Vagina (tissue), 2 donors: Measurements from ENCODE around the gene TSC2. TPM values are rescaled to one million over a fixed set of nuclear protein-coding genes. Genes with fewer than 3 reads are reported as not detected.
A peak's percentile ranks its signal among the peaks of the same experiment; 100 is the strongest.

Experiments
- DNase-seq, 2 donors: peaks; one replicate each; pipeline ENCODE4 v3.0.0-alpha.2; 2017; ENCODE audit errors: extremely low spot score in 2 of 2
- H3K27ac ChIP-seq: fragments of 200-600 bp; sonication (generic); one replicate; pipeline ENCODE4 v1.5.1; 2019
- H3K27me3 ChIP-seq: fragments of 200-600 bp; sonication (generic); one replicate; pipeline ENCODE4 v1.5.1; 2019
- H3K36me3 ChIP-seq, 2 donors: fragments of 200-600 bp; sonication (generic); one replicate each; pipeline ENCODE4 v1.5.1; 2017 to 2019
- H3K4me1 ChIP-seq: fragments of 200-600 bp; sonication (generic); one replicate; pipeline ENCODE4 v1.5.1; 2019
- H3K4me3 ChIP-seq, 2 donors: fragments of 200-600 bp; sonication (generic); 1 replicate in 1 of 2; 2 replicates in 1 of 2; pipeline ENCODE4 v1.5.1; 2016 to 2019
- H3K9me3 ChIP-seq: fragments of 200-600 bp; sonication (generic); one replicate; pipeline ENCODE4 v1.5.1; 2019
- CTCF ChIP-seq, 3 experiments: fragments of 450-650 bp in 2 of 3; fragments of 200-600 bp in 1 of 3; sonication (generic) in 1 of 3; IDR thresholded peaks; one replicate each; pipeline ENCODE4 v1.5.1; 2017 to 2019; ENCODE audit warnings: antibody characterized with exemption in 3 of 3, mild to moderate bottlenecking in 2 of 3, moderate library complexity in 2 of 3
- POLR2A ChIP-seq, 2 donors: fragments of 450-650 bp; IDR thresholded peaks; one replicate each; pipeline ENCODE4 v1.6.1; 2017; ENCODE audit warnings: antibody characterized with exemption in 2 of 2, mild to moderate bottlenecking in 2 of 2, moderate library complexity in 2 of 2
- POLR2AphosphoS5 ChIP-seq, 2 donors: sonication (generic); formaldehyde crosslinking; IDR thresholded peaks; one replicate each; pipeline ENCODE4 v1.9.0; 2017; ENCODE audit warnings: antibody characterized with exemption in 2 of 2, mild to moderate bottlenecking in 2 of 2, low read depth in 1 of 2; ENCODE audit not compliant: insufficient read depth in 1 of 2
- intact Hi-C: fragments of 100-400 bp; cut with DNase I; formaldehyde crosslinking; loops from one replicate; pipeline ENCODE4 v1.15.1; 2023
- total RNA-seq: library from RNA; depleted of rRNA; stranded (reverse); fragments of >200 nt; gene quantifications from one replicate; pipeline ENCODE4 v1.2.3, GENCODE V29; 2016

TSC2 gene
- total RNA-seq, 1 donor from 2014 or later = 78.6 TPM

DNA sequence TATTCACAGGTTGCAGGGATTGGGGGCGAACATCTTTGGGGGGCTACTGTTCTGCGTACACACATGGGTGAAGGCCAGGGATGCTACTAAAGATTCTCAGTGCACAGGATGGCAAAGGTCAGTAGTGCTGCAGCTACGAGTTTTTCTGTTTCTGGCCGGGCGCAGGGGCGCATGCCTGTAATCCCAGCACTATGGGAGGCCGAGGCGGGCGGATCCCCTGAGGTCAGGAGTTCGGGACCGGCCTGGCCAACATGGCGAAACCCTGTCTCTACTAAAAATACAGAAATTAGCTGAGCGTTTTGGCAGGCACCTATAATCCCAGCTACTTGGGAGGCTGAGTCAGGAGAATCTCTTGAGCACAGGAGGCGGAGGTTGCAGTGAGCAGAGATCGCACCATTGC, 34.3 kb upstream of the TSC2 start:
- H3K4me3 ChIP-seq = no peak overlapping the region
- no peaks in the 10 kb centered on the region for H3K9me3 ChIP-seq
- H3K4me1 ChIP-seq = peaks cover 15% of the 10 kb centered on the region
- no peaks in the 10 kb centered on the region for H3K36me3 ChIP-seq
- no peak overlapping the region for H3K27ac ChIP-seq
- DNase-seq = no peak
- intact Hi-C loops = no loop called here
- H3K27me3 ChIP-seq = no peaks in the 10 kb centered on the region
- TF ChIP-seq POLR2A (IDR thresholded peaks at IDR 0.05) (no peak), CTCF (IDR thresholded peaks at IDR 0.05) (no peak)

GRCh38 chr16:2015117-2015946, 32.5 kb upstream of the TSC2 start:
- no peak for DNase-seq
- no peaks in the 10 kb centered on the region for H3K36me3 ChIP-seq
- no peaks in the 10 kb centered on the region for H3K9me3 ChIP-seq
- H3K4me3 ChIP-seq = no peak overlapping the region
- H3K4me1 ChIP-seq = peaks cover 15% of the 10 kb centered on the region
- H3K27ac ChIP-seq = peak overlapping the region; percentile 16
- H3K27me3 ChIP-seq = peaks cover 9% of the 10 kb centered on the region
- peak; percentile 22 to 87 for TF ChIP-seq POLR2AphosphoS5 (IDR thresholded peaks at IDR 0.05; ENCODE audit: insufficient read depth in 1 of 2, low read depth in 1 of 2)
- no peak for TF ChIP-seq POLR2A (IDR thresholded peaks at IDR 0.05)
- intact Hi-C loops = no loop called here

DNA sequence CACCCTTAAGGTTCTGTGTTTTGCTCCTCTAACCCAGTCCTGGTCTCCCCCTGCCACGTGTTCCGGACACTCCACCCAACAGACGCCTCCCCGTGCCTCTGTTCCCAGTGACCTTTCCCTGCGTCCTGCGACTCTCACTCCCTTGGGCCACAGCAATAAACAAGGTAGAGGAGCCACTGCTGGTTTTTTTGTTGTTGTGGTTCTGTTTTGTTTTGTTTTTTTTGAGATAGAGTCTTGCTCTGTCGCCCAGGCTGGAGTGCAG, 31.9 kb upstream of the TSC2 start:
- H3K4me3 ChIP-seq = no peak overlapping the region
- H3K4me1 ChIP-seq = peaks cover 16% of the 10 kb centered on the region
- intact Hi-C loops = no loop called here
- H3K36me3 ChIP-seq = no peaks in the 10 kb centered on the region
- no peaks in the 10 kb centered on the region for H3K9me3 ChIP-seq
- DNase-seq = no peak
- H3K27ac ChIP-seq = no peak overlapping the region
- no peak for TF ChIP-seq POLR2AphosphoS5 (IDR thresholded peaks at IDR 0.05; ENCODE audit: insufficient read depth in 1 of 2, low read depth in 1 of 2)
- TF ChIP-seq POLR2A (IDR thresholded peaks at IDR 0.05) = no peak
- H3K27me3 ChIP-seq = peaks cover 11% of the 10 kb centered on the region

DNA sequence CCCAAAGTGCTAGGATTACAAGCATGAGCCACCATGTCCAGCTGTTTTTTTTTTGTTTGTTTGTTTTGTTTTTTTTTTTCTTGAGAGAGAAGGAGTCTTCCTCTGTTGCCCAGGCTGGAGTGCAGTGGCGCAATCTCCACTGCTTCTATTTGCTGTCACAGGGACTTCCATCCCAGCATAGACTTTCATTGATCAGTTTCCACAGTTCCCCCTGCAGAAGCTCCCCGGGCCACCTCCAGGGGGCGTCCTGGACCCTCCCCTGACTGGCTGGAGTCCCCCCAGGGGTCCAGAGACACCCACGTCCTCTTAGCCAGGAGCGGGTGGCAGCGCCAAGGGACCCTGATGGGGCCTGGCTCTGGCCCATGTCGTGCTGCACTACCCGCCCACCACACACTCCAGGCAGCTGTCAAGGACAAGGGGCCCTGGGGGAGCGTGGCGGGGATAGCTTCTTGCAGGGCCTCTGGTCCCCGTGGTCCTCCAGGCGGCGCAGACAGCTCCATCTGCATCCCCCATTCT, 31.3 kb upstream of the TSC2 start:
- DNase-seq = no peak
- Histone ChIP-seq H3K9me3 (no peaks in the 10 kb centered on the region), H3K4me1 (peaks cover 16% of the 10 kb centered on the region), H3K4me3 (no peak overlapping the region), H3K36me3 (no peaks in the 10 kb centered on the region), H3K27ac (no peak overlapping the region), H3K27me3 (peaks cover 11% of the 10 kb centered on the region)
- intact Hi-C loops = no loop called here
- TF ChIP-seq POLR2A (IDR thresholded peaks at IDR 0.05) (no peak), CTCF (IDR thresholded peaks at IDR 0.05) (no peak), POLR2AphosphoS5 (IDR thresholded peaks at IDR 0.05; ENCODE audit: insufficient read depth in 1 of 2, low read depth in 1 of 2) (no peak)

- Histone ChIP-seq H3K27me3 (peaks cover 11% of the 10 kb centered on the region), H3K4me1 (peaks cover 36% of the 10 kb centered on the region), H3K27ac (no peak within 1 kb of the TSS), H3K36me3 (no peaks in the 10 kb centered on the region), H3K9me3 (no peaks in the 10 kb centered on the region), H3K4me3 (peak within 1 kb of the TSS in 1 of 2 donors; percentile 24)
- DNase-seq = no peak
- intact Hi-C loops = no loop called here
- no peak for TF ChIP-seq POLR2AphosphoS5 (IDR thresholded peaks at IDR 0.05; ENCODE audit: insufficient read depth in 1 of 2, low read depth in 1 of 2)
Observed at GRCh38 chr16:2019518-2019920, 28.3 kb upstream of the TSC2 start, which contains the start of gene NPW. TSS of gene NPW (plus strand) at chr16:2019785.

DNA sequence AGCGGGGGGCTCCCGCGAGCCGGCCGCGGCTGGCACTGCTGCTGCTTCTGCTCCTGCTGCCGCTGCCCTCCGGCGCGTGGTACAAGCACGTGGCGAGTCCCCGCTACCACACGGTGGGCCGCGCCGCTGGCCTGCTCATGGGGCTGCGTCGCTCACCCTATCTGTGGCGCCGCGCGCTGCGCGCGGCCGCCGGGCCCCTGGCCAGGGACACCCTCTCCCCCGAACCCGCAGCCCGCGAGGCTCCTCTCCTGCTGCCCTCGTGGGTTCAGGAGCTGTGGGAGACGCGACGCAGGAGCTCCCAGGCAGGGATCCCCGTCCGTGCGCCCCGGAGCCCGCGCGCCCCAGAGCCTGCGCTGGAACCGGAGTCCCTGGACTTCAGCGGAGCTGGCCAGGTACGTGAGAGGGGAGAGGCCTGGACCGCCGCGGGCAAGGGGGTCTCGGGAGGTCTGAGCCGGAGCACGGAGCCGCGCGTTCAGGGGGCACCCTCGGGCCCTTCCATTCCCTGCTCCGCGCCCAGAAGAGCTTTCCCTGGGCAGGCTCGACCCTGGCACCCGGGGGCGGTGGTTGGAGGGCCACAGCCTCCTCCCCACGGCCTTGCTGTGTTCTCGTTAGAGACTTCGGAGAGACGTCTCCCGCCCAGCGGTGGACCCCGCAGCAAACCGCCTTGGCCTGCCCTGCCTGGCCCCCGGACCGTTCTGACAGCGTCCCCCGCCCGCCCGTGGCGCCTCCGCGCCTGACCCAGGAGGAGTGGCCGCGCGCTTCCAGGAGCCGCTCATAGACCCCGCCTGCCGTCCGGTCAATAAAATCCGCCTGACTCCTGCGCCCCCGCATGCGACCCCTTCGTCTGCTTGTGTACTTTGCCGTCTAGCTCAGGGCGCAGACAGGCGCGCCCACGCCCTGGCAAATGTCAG, 27.6 kb upstream of the TSC2 start:
- H3K36me3 ChIP-seq = no peaks in the 10 kb centered on the region
- H3K9me3 ChIP-seq = no peaks in the 10 kb centered on the region
- DNase-seq = no peak
- peaks cover 37% of the 10 kb centered on the region for H3K4me1 ChIP-seq
- peak overlapping the region in 1 of 2 donors; percentile 24 for H3K4me3 ChIP-seq
- intact Hi-C loops = loop anchor here (5.0 kb wide), 1 partner anchor 122 kb away; no protein-coding TSS in a partner anchor
- TF ChIP-seq POLR2AphosphoS5 (IDR thresholded peaks at IDR 0.05; ENCODE audit: insufficient read depth in 1 of 2, low read depth in 1 of 2) (no peak), POLR2A (IDR thresholded peaks at IDR 0.05) (no peak), CTCF (IDR thresholded peaks at IDR 0.05) (no peak)
- peaks cover 11% of the 10 kb centered on the region for H3K27me3 ChIP-seq
- H3K27ac ChIP-seq = no peak overlapping the region
